Ascending aorta (tissue), 2 donors: ENCODE measurements around the gene ATXN7L1. TPM values are rescaled to one million over a fixed set of nuclear protein-coding genes. Genes with fewer than 3 reads are reported as not detected.
"Not testable (repeated sequence)": the region's sequence is repeated elsewhere in the genome, so short reads cannot be mapped to it uniquely, and the experiment has no call there.

Source experiments
- DNase-seq, 2 donors: peaks; one replicate each; pipeline ENCODE4 v3.0.0-alpha.2; 2019; ENCODE audit warnings: low spot score in 2 of 2
- H3K27ac ChIP-seq, 2 donors: fragments of 200-600 bp; sonication (generic); one replicate each; pipeline ENCODE4 v1.5.1; 2016 to 2017; ENCODE audit warnings: mild to moderate bottlenecking in 1 of 2
- H3K27me3 ChIP-seq: fragments of 200-600 bp; sonication (generic); one replicate; pipeline ENCODE4 v1.5.1; 2017
- H3K36me3 ChIP-seq, 2 donors: fragments of 200-600 bp; sonication (generic); one replicate each; pipeline ENCODE4 v1.5.1; 2016
- H3K4me1 ChIP-seq, 2 donors: fragments of 200-600 bp; sonication (generic); one replicate each; pipeline ENCODE4 v1.5.1; 2016 to 2017; ENCODE audit warnings: mild to moderate bottlenecking in 1 of 2
- H3K4me3 ChIP-seq, 2 donors: fragments of 200-600 bp; sonication (generic); one replicate each; pipeline ENCODE4 v1.5.1; 2016 to 2017; ENCODE audit warnings: mild to moderate bottlenecking in 1 of 2
- H3K9me3 ChIP-seq, 2 donors: fragments of 200-600 bp; sonication (generic); one replicate each; pipeline ENCODE4 v1.5.1; 2016
- intact Hi-C: fragments of 100-400 bp; cut with DNase I; formaldehyde crosslinking; loops from one replicate; pipeline ENCODE4 v1.15.1; 2023
- total RNA-seq: library from RNA; depleted of rRNA; stranded (reverse); fragments of >200 nt; gene quantifications from one replicate; pipeline ENCODE4 v1.1.0, GENCODE V29; 2016
- TF ChIP-seq, protein P1 (sequence below), 3 experiments: fragments of 200-600 bp in 2 of 3; fragments of 450-650 bp in 1 of 3; sonication (generic) in 2 of 3; IDR thresholded peaks; one replicate each; pipeline ENCODE4 v1.5.1; 2016 to 2019; ENCODE audit warnings: antibody characterized with exemption in 3 of 3, mild to moderate bottlenecking in 1 of 3, moderate library complexity in 1 of 3

ATXN7L1 gene
- total RNA-seq, 1 donor from 2014 or later, result 7.5 TPM

DNA sequence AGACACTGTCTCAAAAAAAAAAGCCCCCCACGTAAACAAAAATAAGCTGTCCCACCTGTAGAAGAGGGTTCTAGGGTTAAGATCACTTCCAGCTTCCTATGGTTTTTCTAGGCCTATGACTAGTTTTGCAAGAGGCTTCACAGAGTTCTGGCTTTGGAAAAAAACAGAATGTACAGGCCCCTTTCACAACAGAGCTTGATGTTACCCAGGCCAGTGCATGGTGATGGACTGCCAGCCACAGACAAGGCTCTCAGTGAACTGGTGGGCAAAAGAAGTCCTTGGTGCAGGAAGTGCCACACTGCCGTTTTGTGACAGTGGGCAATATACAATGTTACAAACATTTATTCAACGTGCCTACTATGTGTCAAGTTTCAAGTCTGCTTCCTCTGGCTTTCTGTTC is 276.8 kb downstream of the ATXN7L1 start:
- Histone ChIP-seq H3K36me3 (no peaks in the 10 kb centered on the region), H3K9me3 (no peaks in the 10 kb centered on the region), H3K27me3 (no peaks in the 10 kb centered on the region), H3K4me1 (no peaks in the 10 kb centered on the region), H3K27ac (no peak overlapping the region), H3K4me3 (no peak overlapping the region)
- TF ChIP-seq, protein P1, sequence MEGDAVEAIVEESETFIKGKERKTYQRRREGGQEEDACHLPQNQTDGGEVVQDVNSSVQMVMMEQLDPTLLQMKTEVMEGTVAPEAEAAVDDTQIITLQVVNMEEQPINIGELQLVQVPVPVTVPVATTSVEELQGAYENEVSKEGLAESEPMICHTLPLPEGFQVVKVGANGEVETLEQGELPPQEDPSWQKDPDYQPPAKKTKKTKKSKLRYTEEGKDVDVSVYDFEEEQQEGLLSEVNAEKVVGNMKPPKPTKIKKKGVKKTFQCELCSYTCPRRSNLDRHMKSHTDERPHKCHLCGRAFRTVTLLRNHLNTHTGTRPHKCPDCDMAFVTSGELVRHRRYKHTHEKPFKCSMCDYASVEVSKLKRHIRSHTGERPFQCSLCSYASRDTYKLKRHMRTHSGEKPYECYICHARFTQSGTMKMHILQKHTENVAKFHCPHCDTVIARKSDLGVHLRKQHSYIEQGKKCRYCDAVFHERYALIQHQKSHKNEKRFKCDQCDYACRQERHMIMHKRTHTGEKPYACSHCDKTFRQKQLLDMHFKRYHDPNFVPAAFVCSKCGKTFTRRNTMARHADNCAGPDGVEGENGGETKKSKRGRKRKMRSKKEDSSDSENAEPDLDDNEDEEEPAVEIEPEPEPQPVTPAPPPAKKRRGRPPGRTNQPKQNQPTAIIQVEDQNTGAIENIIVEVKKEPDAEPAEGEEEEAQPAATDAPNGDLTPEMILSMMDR (IDR thresholded peaks at IDR 0.05), result no peak
- no peak for DNase-seq
- intact Hi-C loops, result no loop called here

DNA sequence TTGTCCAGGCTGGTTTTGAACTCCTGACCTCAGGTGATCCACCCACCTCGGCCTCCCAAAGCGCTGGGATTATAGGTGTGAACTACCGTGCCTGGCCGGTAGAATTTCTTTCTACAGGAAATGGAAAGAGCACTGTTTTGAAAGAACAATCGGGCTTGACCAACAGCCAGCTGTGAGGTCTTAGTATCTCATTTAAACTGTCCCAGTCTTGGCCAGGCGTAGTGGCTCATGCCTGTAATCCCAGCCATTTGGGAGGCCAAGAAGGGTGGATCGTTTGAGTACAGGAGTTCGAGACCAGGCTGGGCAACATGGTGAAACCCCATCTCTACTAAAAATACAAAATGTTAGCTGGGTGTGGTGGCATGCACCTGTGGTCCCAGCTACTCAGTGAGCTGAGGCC is 277.3 kb downstream of the ATXN7L1 start:
- DNase-seq, H3K36me3 ChIP-seq, H3K4me3 ChIP-seq, H3K9me3 ChIP-seq, H3K4me1 ChIP-seq, intact Hi-C loops, H3K27ac ChIP-seq, H3K27me3 ChIP-seq: not testable (repeated sequence)

DNA sequence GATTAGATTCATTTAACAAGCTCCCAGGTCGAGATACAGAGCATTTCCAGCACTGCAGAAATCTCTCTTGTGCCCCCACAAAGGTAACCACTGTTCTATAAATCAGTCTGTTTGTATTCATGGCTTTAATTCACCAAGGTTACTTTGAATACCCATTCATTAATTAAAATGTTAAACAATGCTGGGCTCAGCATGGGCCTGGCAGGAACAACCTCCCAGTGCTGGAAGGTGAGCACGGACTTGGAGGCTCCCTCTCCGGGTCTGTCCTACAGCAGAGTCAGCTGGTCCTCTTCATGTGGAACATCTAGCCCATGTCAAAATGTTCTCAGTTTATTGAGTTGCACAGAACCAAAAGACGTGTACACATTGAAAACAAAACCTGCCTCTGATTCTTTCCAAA is 279.5 kb downstream of the ATXN7L1 start:
- DNase-seq, result no peak
- Histone ChIP-seq H3K36me3 (no peaks in the 10 kb centered on the region), H3K4me1 (no peaks in the 10 kb centered on the region)

DNA sequence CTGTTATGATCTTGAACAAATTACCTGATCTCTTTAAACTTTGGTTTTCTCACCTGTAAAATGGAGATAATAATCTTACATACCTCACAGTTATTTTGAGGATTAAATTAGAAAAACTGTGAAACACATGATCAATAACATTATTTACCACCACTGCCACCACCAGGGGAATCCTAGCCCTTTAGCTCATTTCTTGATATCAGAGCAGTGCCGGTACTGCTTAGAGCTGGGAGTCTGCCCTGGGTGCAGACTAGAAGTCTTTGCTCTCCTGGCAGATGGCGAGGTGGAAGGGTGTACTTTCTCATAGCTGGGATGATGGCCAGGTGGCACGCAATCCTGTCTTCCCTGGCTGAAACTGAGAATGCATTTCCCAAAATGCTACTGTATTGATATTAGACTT is 282.4 kb downstream of the ATXN7L1 start:
- DNase-seq, result no peak
- H3K27me3 ChIP-seq, result no peaks in the 10 kb centered on the region
- TF ChIP-seq, protein P1 (IDR thresholded peaks at IDR 0.05), result no peak
- no peaks in the 10 kb centered on the region for H3K36me3 ChIP-seq
- H3K4me1 ChIP-seq, result no peaks in the 10 kb centered on the region
- no peak overlapping the region for H3K27ac ChIP-seq
- H3K9me3 ChIP-seq, result no peaks in the 10 kb centered on the region
- intact Hi-C loops, result no loop called here
- H3K4me3 ChIP-seq, result no peak overlapping the region

More for the DNA sequence above, 279.5 kb downstream of the ATXN7L1 start:
- Histone ChIP-seq H3K27me3 (no peaks in the 10 kb centered on the region), H3K9me3 (no peaks in the 10 kb centered on the region), H3K27ac (no peak overlapping the region), H3K4me3 (no peak overlapping the region)
- intact Hi-C loops, result no loop called here
- TF ChIP-seq, protein P1 (IDR thresholded peaks at IDR 0.05), result no peak

DNA sequence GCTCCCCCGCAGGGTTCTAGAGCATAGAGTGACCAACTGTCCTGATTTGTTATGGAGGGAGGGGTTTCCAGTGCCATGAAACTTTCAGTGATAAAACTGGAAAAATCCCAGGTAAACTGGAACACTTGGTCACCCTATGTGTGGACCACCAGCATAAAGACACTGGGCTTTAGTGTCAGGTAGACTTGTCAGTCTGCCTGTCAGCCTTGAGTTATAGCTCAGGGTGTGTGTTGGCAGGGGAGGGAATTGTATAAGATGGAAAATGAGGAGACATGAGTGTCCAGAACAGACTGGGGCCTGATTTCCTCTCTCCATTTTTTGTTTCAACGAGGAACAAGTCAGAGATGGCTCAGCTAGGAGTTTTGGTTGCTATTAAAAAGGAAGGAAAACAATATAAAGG is 284.9 kb downstream of the ATXN7L1 start:
- Histone ChIP-seq H3K4me1 (no peaks in the 10 kb centered on the region), H3K27ac (no peak overlapping the region), H3K27me3 (no peaks in the 10 kb centered on the region), H3K4me3 (no peak overlapping the region), H3K9me3 (no peaks in the 10 kb centered on the region), H3K36me3 (no peaks in the 10 kb centered on the region)
- intact Hi-C loops, result no loop called here
- DNase-seq, result no peak
- TF ChIP-seq, protein P1 (IDR thresholded peaks at IDR 0.05), result no peak

DNA sequence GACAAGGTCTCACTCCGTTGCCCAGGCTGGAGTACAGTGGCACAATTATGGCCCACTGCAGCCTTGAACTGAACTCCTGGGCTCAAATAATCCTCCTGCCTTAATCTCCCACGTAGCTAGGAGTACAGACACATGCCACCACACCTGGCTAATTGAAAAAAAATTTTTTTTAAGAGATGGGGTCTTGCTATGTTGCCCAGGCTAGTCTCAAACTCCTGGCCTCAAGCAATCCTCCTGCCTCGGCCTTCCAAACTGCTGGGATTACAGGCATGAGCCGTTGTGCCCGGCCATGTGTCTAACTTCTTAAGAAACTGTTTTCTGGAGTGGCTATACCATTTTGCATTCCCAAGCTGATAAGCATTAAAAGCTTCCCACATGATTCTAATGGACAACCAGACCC is 285.6 kb downstream of the ATXN7L1 start:
- H3K4me3 ChIP-seq, result no peak overlapping the region
- no peaks in the 10 kb centered on the region for H3K4me1 ChIP-seq
- H3K36me3 ChIP-seq, result no peaks in the 10 kb centered on the region
- no peak for DNase-seq
- no peaks in the 10 kb centered on the region for H3K27me3 ChIP-seq
- intact Hi-C loops, result no loop called here
- TF ChIP-seq, protein P1 (IDR thresholded peaks at IDR 0.05), result no peak
- H3K27ac ChIP-seq, result no peak overlapping the region
- no peaks in the 10 kb centered on the region for H3K9me3 ChIP-seq
